Mammary epithelial cell (primary cell): Measurements from ENCODE around the gene PFKFB3.

Source experiments
- EZH2 ChIP-seq: IDR thresholded peaks from 2 replicates; pipeline ENCODE4 v1.6.1; 2012; ENCODE audit warnings: low read length, inconsistent platforms, borderline replicate concordance
- TF ChIP-seq, protein P1 (sequence below), 2 donors: IDR thresholded peaks in 1 of 2; conservative IDR thresholded peaks in 1 of 2; 2 replicates each; pipeline ENCODE4 v1.5.1; 2011 to 2012; ENCODE audit warnings: inconsistent platforms in 2 of 2, low read length in 2 of 2, mild to moderate bottlenecking in 2 of 2, control low read depth in 1 of 2, low read depth in 1 of 2; ENCODE audit not compliant: insufficient read depth in 1 of 2; ENCODE audit errors: extremely low read depth in 1 of 2

DNA sequence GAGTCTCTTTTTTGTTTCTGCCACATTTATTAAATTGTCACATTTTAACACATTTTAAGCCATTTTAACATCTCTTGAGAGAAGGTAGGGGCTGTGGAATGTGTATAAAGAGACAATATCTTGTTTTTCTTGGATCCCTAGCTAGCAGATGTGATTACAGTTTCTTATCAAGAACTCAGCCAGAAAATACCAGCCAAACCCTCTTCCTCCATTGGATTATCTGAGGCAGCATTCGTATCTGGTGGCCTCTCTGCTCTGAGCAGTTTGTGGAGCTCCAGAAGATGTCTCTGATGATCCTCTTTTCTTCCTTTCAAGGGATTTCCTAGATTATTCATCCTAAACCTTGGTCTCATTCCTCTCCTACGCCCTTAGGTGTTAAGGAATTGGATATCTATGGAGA is 35.3 kb upstream of the PFKFB3 start:
- TF ChIP-seq, protein P1, sequence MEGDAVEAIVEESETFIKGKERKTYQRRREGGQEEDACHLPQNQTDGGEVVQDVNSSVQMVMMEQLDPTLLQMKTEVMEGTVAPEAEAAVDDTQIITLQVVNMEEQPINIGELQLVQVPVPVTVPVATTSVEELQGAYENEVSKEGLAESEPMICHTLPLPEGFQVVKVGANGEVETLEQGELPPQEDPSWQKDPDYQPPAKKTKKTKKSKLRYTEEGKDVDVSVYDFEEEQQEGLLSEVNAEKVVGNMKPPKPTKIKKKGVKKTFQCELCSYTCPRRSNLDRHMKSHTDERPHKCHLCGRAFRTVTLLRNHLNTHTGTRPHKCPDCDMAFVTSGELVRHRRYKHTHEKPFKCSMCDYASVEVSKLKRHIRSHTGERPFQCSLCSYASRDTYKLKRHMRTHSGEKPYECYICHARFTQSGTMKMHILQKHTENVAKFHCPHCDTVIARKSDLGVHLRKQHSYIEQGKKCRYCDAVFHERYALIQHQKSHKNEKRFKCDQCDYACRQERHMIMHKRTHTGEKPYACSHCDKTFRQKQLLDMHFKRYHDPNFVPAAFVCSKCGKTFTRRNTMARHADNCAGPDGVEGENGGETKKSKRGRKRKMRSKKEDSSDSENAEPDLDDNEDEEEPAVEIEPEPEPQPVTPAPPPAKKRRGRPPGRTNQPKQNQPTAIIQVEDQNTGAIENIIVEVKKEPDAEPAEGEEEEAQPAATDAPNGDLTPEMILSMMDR (conservative IDR thresholded peaks at IDR 0.05 in 1 of 2, IDR thresholded peaks at IDR 0.05 in 1 of 2; ENCODE audit: extremely low read depth in 1 of 2, insufficient read depth in 1 of 2, low read depth in 1 of 2, low read length in 2 of 2), result no peak
- no peak for TF ChIP-seq EZH2
